ENCODE data around the gene TIMM44.
"Not testable (repeated sequence)": the region's sequence is repeated elsewhere in the genome, so short reads cannot be mapped to it uniquely, and the experiment has no call there.

TIMM44 gene

DNA sequence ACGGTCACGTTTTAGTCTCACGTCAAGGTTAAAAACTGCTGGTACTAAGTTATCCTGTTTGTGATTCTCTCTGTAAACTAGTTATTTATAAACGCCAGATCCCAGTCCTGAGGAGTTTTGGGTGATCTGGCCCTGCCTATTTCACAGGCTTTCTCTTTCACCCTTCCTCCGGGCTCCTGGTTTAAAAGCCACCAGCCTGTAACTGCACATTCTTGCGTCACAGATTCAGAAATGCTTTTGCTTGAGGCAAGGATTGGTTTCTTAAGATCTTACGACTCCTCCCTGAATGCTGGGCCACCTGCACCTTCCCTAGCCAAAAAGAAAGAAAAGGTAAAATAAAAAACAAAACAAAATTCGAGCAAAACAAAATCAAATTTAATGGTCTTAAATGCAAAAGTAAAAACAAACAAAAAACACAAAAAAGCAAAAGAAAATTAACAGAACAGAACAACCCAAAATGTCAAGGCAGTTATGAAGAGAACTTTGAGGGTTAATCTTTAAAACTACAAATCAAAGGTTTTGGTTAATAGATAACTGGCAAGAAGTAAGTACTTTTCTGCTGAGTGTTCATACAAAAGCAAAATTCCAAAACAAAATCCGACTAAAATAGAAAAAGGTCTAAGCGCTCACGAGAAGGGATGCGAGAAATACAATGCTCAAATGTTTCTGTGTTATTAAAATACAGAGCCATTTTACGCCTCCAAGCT, 18.6 kb upstream of the TIMM44 start:
- TF ChIP-seq, protein P1, sequence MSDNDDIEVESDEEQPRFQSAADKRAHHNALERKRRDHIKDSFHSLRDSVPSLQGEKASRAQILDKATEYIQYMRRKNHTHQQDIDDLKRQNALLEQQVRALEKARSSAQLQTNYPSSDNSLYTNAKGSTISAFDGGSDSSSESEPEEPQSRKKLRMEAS (IDR thresholded peaks at IDR 0.05; ENCODE audit: low read depth, low read length): no peak
- TF ChIP-seq POLR2A (IDR thresholded peaks at IDR 0.05; ENCODE audit: extremely low read depth, insufficient read length) (no peak), MYC (IDR thresholded peaks at IDR 0.05; ENCODE audit: low read depth, low read length) (no peak)
- TF ChIP-seq, protein P2, sequence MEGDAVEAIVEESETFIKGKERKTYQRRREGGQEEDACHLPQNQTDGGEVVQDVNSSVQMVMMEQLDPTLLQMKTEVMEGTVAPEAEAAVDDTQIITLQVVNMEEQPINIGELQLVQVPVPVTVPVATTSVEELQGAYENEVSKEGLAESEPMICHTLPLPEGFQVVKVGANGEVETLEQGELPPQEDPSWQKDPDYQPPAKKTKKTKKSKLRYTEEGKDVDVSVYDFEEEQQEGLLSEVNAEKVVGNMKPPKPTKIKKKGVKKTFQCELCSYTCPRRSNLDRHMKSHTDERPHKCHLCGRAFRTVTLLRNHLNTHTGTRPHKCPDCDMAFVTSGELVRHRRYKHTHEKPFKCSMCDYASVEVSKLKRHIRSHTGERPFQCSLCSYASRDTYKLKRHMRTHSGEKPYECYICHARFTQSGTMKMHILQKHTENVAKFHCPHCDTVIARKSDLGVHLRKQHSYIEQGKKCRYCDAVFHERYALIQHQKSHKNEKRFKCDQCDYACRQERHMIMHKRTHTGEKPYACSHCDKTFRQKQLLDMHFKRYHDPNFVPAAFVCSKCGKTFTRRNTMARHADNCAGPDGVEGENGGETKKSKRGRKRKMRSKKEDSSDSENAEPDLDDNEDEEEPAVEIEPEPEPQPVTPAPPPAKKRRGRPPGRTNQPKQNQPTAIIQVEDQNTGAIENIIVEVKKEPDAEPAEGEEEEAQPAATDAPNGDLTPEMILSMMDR (IDR thresholded peaks at IDR 0.05; ENCODE audit: low read depth, low read length): no peak
- peak; percentile 27 for DNase-seq (ENCODE audit: low read depth)
- no peak overlapping the region for H3K4me3 ChIP-seq (ENCODE audit: low read depth, low read length)

DNA sequence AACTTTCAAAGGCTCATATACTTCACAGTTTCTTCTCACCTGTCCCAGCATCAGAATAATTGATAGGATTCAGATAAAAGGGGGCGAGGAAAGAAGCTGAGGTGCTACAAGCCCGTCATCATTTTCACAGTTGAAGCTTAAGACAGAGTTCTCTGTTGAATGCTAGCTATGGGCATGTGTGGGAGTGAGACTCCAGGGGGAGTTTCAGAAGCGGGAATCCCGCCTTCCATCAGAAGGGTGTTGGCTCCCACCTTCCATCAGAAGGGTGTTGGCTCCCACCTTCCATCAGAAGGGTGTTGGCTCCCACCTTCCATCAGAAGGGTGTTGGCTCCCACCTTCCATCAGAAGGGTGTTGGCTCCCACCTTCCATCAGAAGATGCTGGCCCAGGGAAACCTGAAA, 17.6 kb upstream of the TIMM44 start:
- H3K4me3 ChIP-seq (ENCODE audit: low read depth, low read length); DNase-seq (ENCODE audit: low read depth): not testable (repeated sequence)

DNA sequence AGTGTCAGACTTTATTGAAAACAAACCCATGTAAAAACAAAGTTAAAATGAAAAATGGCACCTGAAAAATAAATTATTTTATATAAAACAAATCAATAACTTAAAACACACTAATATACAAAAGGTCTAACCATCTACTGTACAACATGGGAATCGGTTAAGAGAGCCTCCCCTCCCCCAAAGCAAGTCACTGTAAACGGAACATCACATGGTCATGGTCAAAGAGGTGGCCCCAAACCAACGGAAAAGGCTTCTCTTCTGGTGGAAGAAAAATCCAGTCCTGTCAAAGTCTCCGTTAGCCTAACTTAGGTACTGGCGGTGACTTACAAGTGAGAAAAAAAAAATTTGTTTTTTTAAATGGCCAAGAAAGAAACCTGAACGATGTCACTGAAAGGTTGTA, 15.7 kb upstream of the TIMM44 start:
- no peak overlapping the region for H3K4me3 ChIP-seq (ENCODE audit: low read depth, low read length)
- DNase-seq (ENCODE audit: low read depth): no peak

DNA sequence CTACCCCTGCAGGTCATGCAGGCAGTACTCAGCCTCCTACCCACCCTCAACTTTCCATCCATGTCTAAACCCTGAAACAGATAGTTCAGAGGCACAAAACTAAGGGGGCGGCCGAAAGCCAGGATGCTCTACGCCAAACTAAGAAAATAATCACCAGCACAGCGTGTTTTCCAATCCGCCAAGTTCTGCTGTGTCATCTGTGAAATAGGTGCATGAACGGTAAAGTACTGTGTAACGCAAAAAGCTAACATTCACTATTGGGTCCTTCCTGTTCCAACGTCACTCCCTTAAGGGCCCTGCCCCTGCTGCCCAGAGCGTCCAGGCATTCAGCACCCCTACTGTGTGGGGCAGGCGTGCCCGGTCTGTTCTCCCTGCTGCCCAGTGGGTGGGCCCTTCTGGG, 12.2 kb upstream of the TIMM44 start:
- no peak for TF ChIP-seq POLR2A (IDR thresholded peaks at IDR 0.05; ENCODE audit: extremely low read depth, insufficient read length)
- TF ChIP-seq MYC (IDR thresholded peaks at IDR 0.05; ENCODE audit: low read depth, low read length): no peak
- TF ChIP-seq, protein P2 (IDR thresholded peaks at IDR 0.05; ENCODE audit: low read depth, low read length): no peak
- TF ChIP-seq, protein P1 (IDR thresholded peaks at IDR 0.05; ENCODE audit: low read depth, low read length): no peak
- H3K4me3 ChIP-seq (ENCODE audit: low read depth, low read length): no peak overlapping the region
- no peak for DNase-seq (ENCODE audit: low read depth)

More for the DNA sequence above, 15.7 kb upstream of the TIMM44 start:
- TF ChIP-seq, protein P1 (IDR thresholded peaks at IDR 0.05; ENCODE audit: low read depth, low read length): no peak
- TF ChIP-seq, protein P2 (IDR thresholded peaks at IDR 0.05; ENCODE audit: low read depth, low read length): no peak
- no peak for TF ChIP-seq MYC (IDR thresholded peaks at IDR 0.05; ENCODE audit: low read depth, low read length)
- TF ChIP-seq POLR2A (IDR thresholded peaks at IDR 0.05; ENCODE audit: extremely low read depth, insufficient read length): no peak

DNA sequence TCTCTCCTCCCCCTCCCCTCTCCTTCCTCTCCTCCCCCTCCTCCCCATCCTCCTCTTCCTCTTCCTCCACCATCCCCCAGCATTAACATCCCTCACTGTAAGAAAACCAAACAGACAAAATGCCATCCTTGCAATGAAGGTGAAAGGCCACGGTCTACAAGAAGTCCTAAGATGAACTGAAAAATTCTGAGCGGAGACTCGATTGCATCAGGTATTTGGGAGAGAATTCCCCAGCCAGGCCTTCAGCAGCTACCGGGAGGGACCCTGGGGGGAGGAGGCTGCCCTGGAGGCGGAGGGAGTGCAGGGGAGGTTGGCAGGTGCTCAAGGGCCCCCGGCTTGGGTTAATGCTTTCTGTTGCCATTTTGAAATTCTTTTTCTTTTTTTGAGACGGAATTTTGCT, 10.1 kb upstream of the TIMM44 start:
- TF ChIP-seq, protein P1 (IDR thresholded peaks at IDR 0.05; ENCODE audit: low read depth, low read length): no peak
- TF ChIP-seq, protein P2 (IDR thresholded peaks at IDR 0.05; ENCODE audit: low read depth, low read length): no peak
- TF ChIP-seq MYC (IDR thresholded peaks at IDR 0.05; ENCODE audit: low read depth, low read length) (no peak), POLR2A (IDR thresholded peaks at IDR 0.05; ENCODE audit: extremely low read depth, insufficient read length) (no peak)
- no peak overlapping the region for H3K4me3 ChIP-seq (ENCODE audit: low read depth, low read length)
- peak; percentile 25 for DNase-seq (ENCODE audit: low read depth)

DNA sequence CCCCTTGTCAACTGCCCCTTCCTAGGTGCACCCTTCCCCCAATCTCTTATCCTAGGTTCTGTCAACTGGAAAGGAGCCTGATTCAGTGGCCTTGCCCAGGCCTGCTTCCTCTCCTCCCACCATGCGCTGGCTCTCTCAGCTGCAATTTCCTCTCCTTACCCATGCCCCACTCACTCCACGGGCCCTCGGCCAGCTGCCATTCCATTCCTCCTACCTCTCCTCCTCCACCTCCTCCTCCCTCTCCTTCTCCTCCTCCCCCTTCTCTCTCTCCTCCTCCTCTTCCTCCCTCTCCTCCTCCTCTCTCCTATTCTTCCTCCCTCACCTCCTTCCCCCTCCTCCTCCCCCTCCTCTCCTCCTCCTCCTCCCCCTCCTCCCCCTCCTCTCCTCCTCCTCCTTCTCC, 9.6 kb upstream of the TIMM44 start:
- DNase-seq (ENCODE audit: low read depth): peak; percentile 44
- no peak overlapping the region for H3K4me3 ChIP-seq (ENCODE audit: low read depth, low read length)
- no peak for TF ChIP-seq MYC (IDR thresholded peaks at IDR 0.05; ENCODE audit: low read depth, low read length)

DNA sequence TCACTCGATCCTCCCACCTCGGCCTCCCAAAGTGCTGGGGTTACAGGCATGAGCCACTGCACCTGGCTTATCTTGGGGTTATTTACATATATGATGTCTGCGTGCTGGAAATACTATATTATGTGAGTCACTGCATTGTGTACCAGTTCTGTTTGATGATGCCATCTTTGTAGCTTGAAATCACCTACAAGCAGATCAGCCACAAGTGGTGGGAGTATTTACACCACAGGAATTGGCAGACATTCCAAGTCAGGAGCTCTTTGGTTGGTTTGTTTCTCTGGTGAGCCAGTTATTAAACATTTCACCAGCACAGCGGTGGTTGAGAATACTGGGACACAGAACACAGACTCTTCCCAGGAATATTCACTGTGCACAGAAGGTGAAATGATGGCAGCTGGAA, 4.5 kb upstream of the TIMM44 start:
- no peak overlapping the region for H3K4me3 ChIP-seq (ENCODE audit: low read depth, low read length)
- TF ChIP-seq, protein P1 (IDR thresholded peaks at IDR 0.05; ENCODE audit: low read depth, low read length): no peak
- TF ChIP-seq POLR2A (IDR thresholded peaks at IDR 0.05; ENCODE audit: extremely low read depth, insufficient read length) (no peak), MYC (IDR thresholded peaks at IDR 0.05; ENCODE audit: low read depth, low read length) (no peak)
- TF ChIP-seq, protein P2 (IDR thresholded peaks at IDR 0.05; ENCODE audit: low read depth, low read length): no peak
- no peak for DNase-seq (ENCODE audit: low read depth)
